Non-pigmented ciliary epithelial cell (primary cell): Measurements from ENCODE around the gene PNLIPRP2.

Experiments used
- DNase-seq: peaks from one replicate; pipeline ENCODE4 v3.0.0-alpha.2; 2010; ENCODE audit warnings: low read depth

The PNLIPRP2 gene

DNA sequence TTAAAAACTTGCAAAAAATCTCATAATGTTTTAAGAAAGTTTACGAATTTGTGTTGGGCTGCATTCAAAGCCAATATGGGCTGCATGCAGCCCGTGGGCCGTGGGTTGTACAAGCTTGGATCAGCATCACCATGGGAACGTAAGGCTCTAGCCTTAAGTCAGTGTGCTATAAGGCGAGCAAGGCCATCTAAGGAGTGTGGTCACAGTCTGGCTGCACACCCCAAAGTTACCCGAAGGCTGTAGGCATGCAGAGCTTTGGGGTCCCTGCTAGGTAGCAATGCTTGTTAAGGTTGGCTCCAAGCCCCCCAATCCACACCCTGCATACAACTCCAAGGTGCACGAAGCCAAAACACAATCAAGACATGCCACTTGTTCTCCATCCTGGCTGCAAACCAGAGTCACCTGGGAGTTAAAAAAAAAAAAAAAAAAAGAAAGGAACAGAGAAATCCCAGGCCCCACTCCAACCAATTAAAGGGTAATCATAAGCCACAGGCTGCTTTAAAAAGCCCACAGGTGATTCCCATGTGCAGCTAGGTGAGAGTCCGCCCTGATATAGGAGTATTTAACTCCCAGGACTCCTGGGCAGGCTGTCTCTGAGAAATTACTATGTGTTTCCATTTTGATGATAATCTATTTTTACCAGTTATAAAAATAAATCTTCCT is 8.5 kb upstream of the PNLIPRP2 start:
- DNase-seq = no peak

GRCh38 chr10:116613471-116613870 is 7.3 kb upstream of the PNLIPRP2 start:
- no peak for DNase-seq

DNA sequence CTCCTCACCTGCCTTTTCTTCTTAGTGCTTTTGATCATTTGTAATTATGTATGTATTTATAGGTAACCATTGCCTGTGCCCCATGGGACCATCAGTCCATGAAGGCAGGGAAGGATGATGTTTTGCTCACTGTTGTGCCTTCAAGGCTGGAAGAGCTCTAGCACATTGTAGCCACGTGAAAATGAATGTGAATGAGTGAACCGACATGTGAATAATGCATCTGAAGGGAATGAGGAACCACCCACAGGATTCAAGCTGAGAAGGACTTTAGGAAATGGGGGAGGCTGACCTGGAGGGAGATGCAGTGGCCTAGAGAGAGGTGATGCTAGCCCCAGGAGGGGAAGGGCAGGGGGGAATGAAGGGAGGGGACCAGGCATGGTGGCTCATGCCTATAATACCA is 6.0 kb upstream of the PNLIPRP2 start:
- DNase-seq = no peak

DNA sequence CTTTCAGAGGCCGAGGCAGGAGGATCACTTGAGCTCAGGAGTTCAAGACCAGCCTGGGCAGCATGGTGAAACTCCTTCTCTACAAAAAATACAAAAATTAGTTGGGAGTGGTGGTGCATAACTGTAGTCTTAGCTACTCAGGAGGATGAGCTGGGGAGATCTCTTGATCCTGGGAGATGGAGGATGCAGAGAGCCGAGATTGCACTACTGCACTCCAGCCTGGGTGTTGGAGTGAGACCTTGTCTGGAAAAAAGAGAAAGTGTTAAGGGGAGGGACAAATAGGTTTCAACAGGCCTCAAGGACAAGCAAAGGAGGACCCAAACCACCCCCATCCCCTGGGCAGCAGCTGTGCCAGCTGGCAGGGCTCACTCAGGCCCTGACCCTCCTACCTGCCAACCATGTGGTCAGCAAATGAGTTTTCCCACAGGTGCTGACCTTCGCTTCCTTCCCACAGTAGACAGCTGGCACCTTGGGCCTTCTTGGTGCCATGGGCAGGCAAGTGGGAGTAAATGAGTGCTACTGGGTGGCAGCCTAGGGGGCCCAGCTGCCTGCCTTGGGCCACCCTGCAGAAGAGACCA is 5.5 kb upstream of the PNLIPRP2 start:
- DNase-seq = no peak

DNA sequence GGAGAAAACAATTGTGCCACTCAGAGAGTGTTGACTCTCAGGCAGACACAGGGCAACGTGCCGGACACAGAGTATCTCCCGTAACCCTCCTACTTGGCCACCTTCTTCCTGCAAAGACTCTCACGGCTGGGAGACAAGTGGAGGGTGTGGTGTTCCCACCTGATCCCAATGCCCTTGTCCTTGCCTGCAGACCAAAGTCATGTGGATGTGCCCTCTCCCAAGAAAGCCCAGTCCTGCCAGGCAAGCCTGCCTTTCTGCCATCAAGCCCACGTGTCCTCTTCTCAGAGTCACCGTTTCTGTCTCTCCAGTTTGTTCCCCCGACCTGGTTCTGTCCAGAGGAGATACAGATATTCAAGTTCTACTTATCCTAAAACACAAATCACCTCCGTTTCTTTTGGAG is 723 bp downstream of the PNLIPRP2 start:
- DNase-seq = no peak

GRCh38 chr10:116621934-116622655 is 1.3 kb downstream of the PNLIPRP2 start:
- no peak for DNase-seq

DNA sequence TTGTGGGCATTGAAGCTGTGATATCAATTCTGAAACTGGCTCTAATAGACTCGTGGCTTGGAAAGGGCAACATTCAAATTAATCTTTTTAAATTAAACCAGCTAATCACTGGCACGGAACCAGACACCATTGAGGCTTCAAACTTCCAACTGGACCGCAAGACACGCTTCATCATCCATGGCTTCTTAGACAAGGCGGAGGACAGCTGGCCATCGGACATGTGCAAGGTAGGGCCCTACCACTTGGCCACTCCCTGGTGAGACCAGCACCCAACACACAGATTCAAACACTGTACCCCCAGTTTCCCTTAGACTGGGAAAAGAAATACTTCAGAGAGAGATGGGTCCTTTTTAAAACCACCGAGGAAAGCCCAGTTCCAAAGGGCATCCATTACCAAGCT is 5.1 kb downstream of the PNLIPRP2 start:
- DNase-seq = no peak

- DNase-seq = no peak
These were observed 6.1 kb downstream of the PNLIPRP2 start for GRCh38 chr10:116626815-116627214.

DNA sequence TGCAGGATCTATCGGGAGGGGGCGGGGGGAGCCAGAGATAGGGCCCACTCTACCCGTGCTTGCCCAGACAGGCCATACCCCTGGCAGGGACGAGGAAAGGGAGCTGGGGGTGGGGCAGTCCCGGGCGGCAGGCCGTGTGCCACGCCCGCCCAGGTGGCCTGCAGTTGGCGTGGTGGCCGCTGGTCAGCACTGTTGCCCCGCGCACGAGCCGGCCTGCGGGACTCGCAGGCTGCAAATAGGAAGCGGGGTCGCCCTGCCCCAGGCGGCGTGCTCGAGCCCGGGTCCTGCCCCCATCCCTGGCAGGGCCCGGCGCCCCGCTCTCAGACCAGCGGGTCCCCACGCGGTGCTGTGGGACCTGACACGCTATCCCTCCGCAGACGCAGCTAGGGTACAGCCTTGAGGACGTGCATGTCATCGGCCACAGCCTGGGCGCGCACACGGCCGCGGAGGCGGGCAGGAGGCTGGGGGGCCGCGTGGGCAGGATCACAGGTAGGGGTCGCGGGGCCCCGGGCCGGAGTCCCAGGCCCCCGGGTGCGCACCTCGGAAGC is 6.7 kb downstream of the PNLIPRP2 start:
- no peak for DNase-seq

- no peak for DNase-seq
These were observed 8.6 kb downstream of the PNLIPRP2 start for GRCh38 chr10:116629340-116629739.

DNA sequence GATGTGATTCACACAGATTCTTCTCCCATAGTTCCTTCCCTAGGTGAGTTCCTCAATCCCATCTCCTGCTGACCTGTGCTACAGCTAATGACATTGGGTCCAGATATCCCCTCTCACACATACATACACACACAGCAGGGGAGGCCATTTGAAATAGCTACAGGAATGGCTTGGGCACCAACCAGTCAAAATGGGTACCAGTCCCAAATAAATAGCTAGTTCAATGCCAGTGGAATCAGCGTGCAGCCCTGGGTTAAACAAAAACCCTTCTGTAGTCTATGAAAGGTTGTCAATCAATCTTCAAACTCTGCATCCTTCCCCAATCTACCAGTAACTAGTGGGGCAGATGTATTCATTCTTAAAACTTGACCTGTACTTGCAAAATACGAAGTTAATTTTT is 9.3 kb downstream of the PNLIPRP2 start:
- no peak for DNase-seq

DNA sequence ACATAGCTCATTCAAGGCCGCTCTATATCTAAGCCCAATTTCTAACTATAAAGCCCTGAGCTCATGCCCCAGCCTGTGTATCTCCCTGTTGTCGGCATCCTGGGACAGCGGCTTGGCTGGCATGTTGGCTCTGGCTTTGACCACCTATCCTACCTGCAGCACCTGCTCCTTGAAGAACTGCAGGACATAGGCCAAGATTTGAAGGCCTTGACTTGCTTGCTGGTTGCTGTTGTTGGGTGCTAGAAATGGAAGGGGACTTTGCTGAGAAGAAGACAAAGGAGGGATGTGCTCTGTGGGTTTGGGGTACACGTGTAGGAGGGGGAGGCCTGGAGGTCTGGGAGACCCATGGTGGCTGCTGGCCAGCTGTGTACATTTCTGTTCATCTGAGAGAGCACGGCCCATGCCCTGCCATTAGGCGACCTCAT is 11.1 kb downstream of the PNLIPRP2 start:
- no peak for DNase-seq

DNA sequence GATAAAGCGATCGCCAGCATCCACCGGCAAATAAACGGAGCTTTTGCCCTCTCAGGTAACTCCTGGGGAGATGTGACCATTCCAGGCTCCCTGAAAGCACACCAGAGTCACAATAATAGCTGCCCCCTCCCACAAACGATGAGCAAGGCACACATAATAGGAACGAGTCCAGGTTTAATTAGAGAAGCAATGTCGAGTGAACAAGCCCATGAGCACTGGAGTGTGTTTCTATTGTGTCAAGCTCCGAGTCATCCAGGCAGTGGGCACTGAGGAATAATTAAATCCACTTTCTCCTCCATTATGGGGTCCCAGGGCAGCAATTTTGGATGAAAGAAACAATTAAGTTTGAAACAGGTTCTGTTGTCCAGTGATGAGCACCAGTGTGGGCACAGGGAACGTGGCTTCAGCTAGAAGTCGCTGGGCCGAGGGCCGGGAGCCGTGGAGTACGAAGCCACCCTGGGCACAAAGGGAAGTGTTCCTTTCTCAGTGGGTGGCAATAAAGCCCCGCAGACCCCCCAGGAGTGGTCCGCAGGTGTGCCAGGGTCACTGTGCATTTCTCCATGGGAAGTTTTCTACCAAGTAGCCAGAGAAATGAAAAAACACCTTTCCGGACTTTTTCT is 12.0 kb downstream of the PNLIPRP2 start:
- no peak for DNase-seq

DNA sequence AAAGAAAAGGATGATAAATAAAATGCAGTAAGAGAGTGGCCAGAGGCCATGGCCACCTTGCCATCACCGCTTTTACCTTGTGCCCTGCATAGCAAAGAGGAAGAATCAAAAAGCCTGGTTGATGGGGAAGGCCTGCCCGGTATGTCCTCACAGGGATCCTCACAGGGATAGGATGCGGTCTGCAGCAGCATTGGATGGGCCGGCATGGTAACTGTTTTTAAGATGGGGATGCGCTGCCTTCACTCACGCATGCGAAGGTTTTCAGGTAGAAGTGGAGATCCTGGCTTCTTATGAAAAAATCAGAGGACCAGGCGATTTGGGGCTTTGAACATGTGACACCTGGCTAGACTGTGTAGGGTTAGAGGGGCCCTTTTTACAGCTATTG is 12.5 kb downstream of the PNLIPRP2 start:
- no peak for DNase-seq

GRCh38 chr10:116634126-116634975 is 13.6 kb downstream of the PNLIPRP2 start:
- DNase-seq = no peak

GRCh38 chr10:116636385-116636784 is 15.6 kb downstream of the PNLIPRP2 start:
- DNase-seq = no peak

- DNase-seq = no peak
These were observed 16.2 kb downstream of the PNLIPRP2 start for GRCh38 chr10:116636976-116637375.

DNA sequence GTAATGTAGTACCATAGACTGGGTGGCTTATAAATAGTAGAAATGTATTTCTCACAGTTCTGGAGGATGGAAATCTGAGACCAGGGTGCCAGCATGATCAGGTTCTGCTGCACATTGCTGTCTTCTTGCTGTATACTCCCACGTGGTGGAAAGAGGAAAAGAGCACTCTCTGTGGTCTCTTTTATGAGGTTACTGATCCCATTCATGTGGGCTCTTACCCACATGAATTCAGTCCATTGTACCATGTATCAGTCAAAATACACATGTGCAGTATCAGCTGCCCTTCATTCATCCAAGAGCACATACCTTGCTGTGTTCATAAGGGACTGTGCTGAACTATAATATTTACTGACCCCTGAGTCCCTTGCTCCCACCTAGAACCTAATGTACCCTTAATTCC is 17.1 kb downstream of the PNLIPRP2 start:
- DNase-seq = no peak

DNA sequence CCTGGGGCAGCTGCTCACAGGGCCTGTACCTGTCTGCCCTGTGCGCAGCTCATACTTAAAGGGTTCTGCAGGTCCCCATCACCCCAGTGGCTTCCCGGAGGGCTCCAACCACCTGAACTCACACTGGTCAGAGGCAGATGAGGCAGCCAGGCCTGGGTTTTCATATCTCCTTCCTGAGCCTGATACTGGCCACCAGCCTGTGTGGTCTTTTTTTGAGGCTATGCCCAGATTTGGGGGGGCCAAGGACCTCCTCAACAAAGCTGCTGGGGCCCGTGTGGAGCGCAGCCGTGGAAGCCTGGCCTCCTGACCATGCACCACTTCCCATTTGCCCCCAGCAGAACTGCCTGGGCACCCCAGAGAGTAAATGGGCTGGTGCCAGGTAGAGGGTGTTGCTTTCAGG is 25.7 kb downstream of the PNLIPRP2 start:
- DNase-seq = no peak

DNA sequence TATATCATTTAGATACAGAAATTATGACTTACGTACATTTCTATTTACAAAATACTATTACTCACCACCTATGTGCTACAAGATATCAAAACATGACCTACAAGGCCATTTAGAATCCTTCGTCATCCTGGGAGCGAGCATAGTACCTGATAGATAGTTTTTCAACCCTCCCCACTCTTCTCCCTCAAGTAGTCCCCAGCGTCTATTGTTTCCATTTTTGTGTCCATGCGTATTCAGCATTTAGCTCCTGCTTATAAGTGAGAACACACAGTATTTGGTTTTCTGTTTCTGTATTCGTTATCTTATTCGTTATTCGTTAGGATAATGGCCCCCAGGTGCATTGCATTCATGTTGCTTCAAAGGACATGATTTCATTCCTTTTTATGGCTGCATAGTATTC is 28.1 kb downstream of the PNLIPRP2 start:
- DNase-seq = no peak

DNA sequence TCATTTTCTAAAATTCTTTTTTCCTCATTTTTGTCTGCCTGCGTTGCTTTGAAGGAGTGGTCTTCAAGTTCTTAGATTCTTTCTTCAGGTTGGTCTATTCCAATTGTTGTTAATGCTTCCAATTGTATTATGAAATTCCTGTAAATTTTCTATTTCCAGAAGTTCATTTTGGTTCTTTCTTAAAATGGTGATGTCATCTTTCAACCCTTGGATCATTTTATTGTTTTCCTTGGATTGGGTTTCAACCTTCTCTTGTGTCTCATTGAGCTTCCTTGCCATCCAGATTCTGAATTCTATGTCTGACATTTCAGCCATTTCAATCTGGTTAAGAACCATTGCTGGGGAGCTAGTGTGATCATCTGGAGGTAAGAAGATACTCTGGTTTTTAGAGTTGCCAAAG is 33.1 kb downstream of the PNLIPRP2 start:
- no peak for DNase-seq

- DNase-seq = no peak
These were observed 34.1 kb downstream of the PNLIPRP2 start for GRCh38 chr10:116654816-116655215.
